ENCODE measurements around the gene DNAJA4.

The DNAJA4 gene

GRCh38 chr15:78317145-78317836 lies 52.9 kb downstream of the DNAJA4 start:
- DNase-seq = peak; percentile 1

GRCh38 chr15:78319588-78319987 lies 55.2 kb downstream of the DNAJA4 start:
- no peak for DNase-seq

DNA sequence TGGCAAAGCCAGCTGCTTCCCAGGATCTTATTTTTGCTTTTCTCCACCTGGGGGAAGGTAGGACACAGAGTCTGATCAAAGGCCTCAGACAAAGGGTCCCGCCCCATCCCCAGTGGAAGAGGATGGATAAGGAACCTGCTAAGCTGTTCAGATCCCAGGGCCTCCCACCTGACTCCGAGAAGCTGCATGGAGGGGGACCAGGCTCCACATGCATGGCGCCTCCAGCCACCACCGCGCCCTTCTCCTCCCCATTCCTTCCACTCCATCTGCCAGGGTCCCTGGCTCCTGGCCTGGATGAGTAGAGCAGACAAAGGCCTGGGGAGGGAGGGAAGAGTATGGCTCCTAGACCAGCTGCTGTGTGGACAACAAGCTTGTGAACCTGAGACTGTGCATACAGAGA lies 55.8 kb downstream of the DNAJA4 start:
- DNase-seq = peak; percentile 8

DNA sequence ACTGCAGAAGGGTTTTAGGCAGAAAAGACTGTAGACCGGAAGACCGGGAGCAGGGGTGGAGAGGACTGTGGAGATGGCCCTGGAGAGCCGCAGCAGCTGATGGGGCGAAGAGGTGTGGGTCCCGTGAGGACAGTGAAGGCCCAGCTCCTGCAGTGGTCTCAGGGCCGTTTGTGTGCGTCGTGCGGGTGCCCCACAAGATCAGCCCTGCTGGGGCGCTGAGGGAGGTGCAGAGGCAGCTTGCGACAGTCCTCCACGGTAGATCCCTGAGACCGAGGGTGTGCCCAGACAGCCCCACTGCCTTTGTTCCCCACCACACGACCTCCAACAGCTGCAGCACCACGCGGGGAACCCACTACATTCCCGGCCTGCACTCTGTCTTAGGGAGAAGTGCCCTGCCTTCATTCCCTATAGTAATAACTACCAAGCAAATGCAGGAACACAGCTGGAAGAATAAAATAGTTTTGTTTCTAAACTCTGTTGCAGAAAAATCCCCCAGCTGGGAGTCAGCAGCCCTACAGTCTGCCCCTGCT lies 56.7 kb downstream of the DNAJA4 start:
- no peak for DNase-seq

DNA sequence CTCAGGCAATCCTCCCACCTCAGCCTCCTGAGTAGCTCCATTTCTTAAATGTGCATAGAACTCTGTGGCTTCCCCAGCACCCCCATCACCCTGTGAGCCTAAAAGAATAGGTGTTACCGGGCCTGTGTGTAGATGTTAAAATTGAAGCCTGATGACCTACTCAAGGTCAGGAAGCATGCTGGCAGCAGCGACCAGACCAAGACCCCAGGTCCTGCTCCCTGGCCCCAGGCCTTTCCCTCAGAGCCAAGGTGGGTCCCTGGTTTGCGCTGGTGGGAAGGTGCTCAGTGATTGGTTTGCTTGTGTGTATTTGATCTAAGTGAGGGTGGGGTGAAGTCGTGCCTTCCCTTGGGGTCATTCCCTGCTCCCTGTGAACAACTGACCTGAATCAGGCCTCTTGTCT lies 57.4 kb downstream of the DNAJA4 start:
- no peak for DNase-seq

- DNase-seq = peak; percentile 60
These were observed 57.9 kb downstream of the DNAJA4 start for GRCh38 chr15:78322243-78322642.

DNA sequence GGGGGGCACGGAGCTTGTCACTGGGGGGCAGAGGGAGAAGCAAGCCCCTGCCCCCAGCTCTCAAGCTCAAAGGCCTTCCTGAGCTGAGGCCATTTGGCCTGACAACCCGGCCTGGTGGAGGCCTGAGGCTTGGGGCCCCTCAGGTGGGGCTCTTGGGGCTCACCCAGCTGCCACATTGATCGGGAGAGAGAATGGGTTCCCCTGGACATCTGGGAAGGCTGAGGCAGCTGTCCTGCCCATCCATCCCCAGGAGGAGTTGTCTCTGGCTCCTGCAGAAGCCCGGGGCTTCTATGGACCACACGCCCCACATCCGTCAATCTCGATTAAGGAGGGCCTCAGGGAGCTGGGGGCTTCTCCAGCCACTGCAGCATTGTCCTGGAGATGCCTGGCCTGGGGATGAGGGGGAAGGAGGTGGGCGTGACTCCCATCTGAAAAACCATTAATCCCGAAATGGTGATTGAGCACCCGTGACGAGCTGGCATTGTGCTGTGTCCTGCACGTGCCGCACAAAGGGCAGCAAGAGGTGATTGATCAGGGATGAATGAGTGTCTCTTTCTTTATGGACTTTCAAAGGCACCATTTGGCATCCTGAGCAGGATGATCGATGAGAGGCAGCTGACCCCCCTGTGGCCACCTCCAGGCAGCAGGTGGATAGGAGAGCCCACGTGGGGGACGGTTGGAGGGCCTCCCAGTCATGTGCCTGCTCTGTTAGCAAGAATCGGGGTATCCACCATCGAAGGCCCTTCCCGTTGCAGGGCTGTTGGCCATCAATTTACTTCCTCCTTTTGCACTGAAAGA lies 58.6 kb downstream of the DNAJA4 start:
- no peak for DNase-seq

DNA sequence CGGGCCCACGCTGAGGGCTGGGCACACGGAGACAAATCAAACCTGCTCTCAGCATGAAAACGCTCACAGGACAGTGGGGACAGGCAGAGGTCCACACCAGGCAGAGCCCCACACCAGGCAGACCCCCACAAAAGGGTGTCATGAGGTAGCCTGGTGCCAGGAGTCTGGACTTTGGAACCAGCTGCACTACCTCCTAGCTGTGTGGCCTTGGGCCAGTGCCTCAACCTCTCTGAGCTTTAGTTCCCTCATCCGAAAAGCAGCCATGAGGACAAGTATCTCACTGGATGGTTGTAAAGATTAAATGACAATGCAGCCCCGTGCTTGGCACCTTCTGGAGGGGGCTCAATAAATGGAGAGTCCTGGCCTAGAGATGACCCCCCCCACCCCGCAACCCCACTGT lies 59.3 kb downstream of the DNAJA4 start:
- DNase-seq = no peak

- no peak for DNase-seq
These were observed 59.8 kb downstream of the DNAJA4 start for GRCh38 chr15:78324144-78324543.

DNA sequence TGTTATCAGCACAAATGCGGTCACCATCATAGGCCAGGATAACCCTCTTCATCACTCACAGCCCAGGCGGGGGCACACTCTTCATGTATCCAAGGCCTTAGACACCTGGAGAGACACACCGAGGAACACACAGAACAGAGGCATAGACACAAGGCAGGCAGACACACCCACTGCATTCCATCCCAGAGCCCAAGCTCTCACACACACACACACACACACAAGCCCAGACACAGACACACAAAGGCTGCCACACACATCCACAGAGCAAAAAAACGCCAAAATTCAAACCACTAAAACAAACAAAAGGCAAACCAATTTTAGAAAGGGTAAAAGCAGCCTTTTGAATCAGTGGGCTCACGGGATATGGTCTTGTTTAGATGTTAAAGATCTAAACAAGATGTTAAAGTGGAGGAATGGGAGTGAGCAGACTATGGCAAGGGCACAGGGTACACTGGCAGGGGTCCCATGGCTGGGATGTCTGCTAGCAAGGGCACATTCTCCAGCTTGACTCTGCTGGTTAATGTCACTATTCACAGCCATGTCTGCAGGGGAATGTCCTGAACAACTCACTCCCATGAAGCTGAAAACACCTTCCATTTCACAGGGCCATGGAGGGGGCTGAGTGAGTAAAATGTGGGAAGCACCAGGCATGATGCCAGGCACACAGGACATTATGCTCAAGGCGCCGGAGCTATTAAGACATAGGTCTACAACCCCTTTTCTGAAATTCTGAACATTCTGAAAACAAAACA lies 60.9 kb downstream of the DNAJA4 start:
- no peak for DNase-seq

GRCh38 chr15:78327466-78327865 lies 63.1 kb downstream of the DNAJA4 start:
- DNase-seq = no peak

DNA sequence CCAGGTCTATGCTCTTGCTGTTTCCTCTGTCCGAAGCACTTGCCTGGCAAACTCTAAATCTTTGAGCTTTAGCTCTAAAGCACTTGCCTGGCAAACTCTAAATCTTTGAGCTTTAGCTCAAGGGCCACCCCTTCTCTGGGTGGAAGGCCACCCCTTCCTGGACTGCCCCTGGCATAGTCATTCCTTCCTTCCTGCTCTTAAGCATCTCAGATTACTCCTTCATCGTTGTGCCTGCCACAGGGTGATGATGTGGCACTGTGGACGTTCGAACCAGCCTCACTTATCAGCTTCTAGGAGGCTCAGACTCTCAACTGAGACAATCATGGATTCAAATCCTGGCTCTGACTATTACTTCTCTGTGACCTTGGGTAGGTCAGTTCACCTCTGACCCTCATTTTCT lies 65.3 kb downstream of the DNAJA4 start:
- no peak for DNase-seq
